Activated T-cell treated with anti-CD3 and anti-CD28 coated beads, Interleukin-2, amount 50 U/mL, for 1 hour (primary cell): ENCODE results near the gene THADA.
"Not testable (repeated sequence)": the region's sequence is repeated elsewhere in the genome, so short reads cannot be mapped to it uniquely, and the experiment has no call there.

ENCODE experiments used
- DNase-seq: peaks from one replicate; pipeline ENCODE4 v3.0.0-alpha.2; 2020

Gene THADA

DNA sequence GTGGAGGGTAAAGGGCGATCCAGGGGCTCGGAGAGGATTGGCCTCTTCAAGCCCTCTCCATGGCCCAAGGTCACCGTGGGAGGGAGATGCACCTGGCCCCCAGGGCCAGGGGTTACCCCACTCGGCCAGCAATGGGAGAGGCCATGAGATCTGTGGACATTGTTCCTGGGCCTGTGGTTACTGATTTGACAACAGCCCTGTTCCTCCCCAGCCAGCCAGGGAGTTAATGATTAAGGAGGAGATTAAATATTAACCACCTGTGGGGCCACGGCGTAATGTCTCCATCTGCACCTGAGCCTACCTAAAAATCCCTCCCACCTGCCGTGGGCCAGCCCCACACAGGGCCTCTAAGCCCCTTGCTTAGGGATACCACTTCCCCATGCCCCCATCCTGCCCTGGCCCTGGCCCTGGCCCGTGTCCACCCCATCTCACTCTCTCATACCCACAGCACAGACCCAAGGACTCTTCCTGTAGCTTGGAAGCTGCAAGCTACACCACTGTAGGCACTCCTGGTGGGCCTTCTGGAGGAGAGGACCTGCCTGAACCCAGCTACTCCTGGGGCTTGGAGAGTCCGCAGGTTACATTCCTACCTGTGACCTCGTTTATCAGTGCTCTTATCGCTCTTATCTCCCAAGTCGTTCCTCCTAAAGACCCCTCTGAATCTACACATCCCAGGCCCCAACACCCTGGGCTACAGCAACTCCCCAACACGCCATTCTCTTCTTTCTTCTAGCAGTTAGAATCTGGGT is 401.5 kb downstream of the THADA start:
- DNase-seq = no peak

DNA sequence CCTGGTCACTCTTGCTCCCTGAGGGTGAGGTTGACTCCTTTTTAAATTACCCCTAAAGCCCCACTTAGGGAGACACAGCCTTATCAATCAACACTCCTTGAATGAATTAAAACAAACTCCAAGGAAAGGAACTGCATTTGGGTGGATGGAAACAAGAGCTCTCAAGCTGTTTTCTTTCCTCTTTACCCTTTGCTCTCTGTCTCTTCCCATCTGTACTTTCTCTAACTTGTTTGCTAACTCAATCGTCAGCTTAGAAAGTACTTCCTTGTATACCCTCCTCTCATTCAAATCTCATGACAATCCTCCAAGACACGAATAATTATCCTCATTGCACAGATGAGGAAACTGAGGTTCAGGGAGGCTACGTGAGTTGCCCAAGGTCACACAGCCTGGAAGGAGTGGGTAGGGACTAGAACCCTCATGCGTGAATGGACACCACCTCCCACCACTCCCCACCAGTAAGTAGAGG is 402.2 kb downstream of the THADA start:
- DNase-seq = no peak

DNA sequence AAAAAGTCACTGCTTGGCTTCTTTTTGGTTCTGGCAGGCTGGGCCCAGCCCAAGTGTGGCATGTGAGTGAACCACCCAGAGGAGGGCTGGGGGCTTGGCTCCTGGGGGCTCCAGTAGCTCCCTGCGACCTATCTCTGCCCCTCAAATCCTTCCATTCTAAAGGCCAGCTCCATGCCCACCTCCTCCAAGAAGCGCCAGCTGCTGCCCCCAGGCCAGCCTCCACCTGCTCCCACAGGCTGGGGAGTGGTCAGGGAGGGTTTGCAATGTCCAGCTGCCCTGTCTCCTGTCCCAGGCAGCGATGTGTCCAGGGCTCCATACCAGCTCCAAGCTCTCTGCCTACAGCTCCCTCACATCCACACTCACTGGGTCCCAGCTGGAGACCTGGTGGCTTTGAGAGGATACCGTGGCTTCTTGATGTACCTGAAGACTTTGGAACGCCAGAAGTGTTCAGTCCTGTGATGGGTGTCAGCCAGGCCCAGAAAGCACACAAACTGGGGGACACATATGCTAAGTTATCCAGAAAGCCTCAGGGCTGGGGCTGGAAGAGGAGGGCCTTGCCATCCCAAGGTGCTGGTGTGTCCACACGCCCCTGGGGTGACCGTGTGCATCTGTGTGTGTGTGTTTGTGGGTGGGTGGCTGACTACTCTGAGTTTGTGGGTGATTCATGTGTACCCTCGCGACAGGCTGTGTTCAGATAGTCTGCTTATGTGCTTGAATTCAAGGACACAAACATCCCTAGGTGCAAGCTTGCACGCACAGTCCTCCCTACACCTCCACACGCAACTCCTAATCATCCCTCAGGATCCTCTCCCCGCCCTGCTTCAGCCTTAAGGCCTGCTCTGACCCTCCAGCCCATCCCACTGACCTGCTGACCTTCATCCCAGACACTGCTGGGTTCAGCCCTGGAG is 402.8 kb downstream of the THADA start:
- no peak for DNase-seq

DNA sequence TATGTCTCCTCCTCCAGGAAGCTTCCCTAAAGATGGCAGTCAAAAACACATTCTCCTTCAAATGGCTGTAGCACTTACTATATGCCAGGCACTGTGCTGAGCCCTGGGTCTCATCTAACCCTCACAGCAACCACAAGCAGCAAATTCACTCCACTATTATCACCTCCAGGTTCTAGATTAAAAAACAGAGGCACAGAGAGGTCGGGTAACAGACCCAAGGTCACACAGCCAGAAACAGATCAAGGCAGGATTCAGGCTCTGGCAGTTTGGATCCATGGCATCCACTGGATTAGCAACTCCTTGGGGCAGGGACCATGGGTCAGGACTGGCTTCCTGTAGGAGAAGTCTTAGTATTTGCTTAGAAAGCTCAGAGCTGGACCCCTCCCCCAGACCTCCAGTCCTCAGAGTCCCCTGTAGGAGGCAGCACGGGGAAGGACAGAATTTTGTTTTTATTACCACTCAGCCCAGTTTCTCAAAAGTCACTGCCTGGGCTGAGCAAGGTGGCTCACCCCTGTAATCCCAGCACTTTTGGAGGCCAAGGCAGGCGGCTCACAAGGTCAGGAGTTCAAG is 403.8 kb downstream of the THADA start:
- no peak for DNase-seq

DNA sequence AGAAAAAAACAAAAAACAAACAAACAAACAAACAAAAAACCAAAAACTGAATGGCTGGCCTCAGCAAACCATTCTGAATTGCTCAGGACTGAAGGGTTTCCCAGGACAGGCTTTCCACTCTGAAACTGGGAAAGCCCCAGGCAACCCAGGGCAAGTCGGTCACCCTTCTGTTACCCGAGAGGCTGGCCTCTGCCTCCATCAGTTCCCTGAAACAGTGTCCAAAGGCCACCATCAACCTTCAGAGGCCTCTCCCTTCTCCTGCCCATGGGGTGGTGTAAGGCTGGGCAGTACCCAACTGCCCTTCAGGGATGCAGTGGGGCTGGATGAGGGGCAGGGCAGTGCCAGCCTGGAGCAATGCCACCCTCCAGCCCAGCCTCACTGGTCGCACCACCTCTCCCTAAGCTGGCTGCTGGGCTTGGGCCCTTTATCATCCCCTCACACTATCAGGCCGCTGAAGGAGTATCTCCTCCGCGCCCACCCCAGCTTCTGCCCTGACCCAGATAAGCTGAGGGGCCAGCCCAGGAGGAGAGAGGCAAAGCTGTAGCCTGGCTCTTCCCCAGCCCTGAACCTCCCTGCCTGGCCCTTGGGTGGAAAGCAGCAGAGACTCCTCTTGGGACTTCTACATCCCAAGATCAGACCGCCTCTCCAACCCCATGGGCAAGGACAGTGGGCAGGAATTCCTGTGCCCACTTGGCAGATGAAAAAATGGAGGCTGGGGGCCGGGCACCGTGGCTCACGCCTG is 405.4 kb downstream of the THADA start:
- DNase-seq = no peak

DNA sequence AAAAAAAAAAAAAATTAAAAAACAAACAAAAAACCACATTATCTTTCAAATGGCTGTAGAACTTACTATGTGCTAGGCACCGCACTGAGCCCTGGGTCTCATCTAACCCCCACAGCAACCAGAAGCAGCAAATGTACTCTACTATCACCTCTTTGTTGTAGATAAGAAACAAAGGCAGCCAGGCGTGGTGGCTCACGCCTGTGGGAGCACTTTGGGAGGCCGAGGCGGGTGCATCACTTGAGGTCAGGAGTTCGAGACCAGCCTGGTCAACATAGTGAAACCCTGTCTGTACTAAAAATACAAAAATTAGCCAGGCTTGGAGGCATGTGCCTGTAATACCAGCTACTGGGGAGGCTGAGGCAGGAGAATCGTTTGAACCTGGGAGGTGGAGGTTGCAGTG is 406.0 kb downstream of the THADA start:
- DNase-seq = not testable (repeated sequence)

DNA sequence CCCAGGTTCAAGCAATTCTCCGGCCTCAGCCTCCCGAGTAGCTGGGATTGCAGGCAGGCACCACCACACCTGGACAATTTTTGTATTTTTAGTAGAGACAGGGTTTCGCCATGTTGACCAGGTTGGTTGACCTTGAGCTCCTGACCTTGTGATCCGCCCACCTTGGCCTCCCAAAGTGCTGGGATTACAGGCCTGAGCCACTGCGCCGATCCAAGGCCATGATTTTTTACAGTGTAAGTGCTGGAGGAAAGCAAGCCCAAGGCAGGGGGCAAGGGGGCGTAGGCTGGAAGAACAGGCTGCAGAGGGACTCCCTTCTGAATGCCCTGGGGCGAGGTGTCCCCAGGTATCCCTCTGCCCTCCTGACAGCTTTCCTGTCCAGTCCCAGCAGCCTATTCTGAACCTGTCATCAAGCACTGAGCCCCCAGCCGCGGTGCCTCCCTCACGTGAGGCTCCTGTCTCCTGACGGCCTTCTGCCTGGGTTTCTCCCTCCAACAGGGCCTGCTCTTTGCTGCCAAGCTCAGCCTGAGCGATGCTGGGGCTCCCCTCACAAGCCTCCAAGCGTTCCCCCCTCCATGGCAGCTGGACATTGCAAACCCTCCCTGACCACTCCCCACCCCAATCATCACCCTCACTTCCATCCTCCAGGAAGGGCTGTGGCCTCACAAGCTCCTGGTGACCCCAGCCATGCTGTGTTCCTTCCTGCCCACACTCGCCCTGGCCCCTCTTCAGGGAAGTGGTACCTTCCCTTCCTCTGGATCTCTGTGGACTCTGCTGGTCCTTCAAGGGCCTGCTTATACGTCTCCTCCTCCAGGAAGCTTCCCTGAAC is 407.1 kb downstream of the THADA start:
- DNase-seq = no peak

DNA sequence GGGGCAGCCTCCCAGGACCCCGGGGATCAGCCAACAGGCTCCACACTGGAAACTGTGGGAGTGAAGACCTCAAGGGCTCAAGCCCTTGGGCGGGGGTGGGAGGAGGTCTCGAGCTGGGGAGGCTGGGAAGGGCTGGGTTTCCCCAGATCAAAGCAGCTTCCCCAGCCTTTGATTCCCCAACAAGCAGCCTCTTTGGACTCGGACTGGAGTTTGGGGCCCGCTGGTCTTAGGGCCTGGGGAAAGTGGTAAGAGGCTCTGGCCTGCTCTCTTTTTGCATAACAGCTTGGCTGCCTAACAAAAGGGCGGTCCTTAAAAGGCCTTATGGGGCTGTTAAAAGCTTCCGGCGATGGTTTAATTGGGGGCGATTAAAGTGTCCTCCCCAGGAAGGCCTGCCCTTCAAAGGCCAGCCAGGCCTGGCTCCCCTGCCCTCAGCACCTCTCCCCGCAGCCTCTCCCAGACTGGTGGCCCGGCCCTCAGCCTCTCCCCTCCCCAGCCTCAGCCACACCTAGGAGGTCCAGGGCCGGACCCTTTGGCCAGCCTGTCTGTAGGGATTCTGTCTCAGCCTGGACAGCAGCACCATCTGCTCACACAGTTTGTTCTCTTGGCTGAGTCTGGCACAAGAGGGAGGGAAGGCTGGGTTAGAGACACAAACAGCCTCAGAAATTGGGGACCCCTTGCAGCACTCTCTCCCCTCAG is 409.0 kb downstream of the THADA start:
- DNase-seq = no peak

DNA sequence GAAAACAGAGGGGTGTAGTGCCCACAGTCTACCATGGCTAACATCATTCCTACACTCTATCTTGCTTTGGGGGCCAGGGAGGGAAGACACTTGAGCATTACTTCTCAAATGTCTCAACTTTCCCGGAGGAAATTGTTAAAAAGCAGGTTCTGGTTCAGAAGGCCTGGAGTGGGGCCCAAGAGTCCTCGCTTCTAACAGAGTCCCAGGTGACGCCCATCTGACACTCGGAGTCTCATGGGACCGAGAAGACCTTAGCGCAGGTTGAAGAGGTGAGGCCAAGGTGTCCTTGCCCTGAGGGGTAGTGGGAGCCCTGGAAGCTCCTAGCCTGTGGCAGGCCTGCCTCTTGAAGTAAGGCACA is 409.5 kb downstream of the THADA start:
- no peak for DNase-seq

DNA sequence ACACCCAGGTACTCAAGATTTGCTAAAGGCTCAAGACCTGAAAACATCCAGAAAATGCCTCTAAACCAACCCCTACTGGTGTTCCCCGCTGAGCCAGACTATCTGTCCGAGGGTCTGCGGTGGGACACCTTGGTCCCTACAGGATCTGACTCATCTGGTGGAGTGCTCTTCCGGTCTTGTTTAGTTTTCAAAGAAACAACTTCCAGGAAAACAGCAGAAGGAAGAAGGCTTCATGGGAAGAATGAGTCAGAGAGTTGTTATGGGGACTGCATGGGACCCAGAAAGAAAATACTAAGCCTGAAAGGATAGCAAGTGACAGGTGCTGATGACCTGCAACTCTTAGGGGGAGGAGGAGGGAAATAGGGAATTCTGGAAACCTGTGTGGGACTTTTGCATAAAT is 410.7 kb downstream of the THADA start:
- DNase-seq = no peak

DNA sequence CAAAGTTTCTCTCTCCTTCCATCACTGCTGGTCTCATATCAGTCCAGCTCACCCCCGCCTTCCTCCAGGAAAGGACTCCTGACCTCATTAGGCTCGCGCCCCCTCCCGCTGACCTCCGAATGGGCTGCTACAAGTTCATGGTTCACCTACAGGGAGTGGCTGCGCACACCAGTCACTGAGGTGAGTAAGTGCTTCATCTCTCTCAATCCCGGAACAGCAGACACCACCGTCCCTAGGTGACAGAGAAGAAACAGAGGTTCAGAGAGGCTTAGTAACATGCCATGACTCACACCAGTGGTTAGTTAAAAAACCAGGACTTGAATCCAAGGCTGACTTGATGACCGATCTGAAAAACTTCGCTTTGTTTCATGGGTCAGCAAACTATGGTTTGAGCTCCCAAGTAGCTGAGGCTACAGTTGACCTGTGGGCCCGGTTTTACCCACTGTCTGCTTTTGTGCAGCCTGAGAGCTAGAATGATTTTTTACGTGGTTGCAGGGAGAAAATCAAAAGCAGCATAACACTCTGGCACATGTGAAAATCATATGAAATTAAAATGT is 411.4 kb downstream of the THADA start:
- DNase-seq = no peak

DNA sequence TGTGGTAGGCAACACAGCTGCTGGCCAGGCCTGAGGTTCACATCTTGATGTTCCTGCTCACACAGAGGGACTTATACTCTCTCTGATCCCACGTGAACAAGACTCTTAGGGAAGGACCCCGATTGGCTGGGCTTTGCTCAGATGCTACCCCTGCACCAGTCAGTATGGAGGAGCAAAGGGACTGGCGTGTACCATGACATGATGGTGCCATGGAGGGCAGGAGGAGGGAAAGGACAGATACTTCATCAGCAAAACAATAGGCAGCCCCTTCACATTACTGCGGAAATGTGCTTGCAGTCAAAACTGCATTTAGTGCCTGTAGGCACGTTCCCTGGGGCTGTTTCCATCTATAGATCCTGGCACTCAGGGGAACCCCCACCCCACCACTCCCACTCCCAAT is 412.1 kb downstream of the THADA start:
- DNase-seq = no peak

DNA sequence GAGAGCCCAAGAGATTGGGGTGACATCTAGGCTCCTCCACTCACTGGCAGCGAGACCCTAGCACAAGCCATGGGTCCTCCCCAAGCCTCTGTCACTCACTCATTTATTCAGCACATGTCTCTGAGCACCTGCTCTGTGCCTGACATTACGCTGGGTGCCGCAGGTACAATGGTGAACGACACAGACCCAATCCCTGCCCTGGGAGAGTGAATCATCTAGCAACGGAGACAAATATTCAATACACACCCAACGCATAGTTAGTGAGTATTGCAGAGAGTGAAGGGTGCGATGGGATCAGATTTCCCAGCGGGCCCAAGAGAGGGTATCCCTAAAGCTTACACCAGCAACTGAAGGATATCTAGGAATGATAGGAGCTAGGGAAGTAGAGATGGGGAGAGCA is 414.9 kb downstream of the THADA start:
- no peak for DNase-seq
